MM.1S (cell line): Measurements from ENCODE around the gene MSI2.

ENCODE experiments used
- EZH2 ChIP-seq: fragments of 300-600 bp; sonication (generic); optimal IDR thresholded peaks from 2 replicates; pipeline ENCODE3; 2017; ENCODE audit warnings: low read depth, mild to moderate bottlenecking, antibody characterized with exemption, low read length, mixed read lengths
- TF ChIP-seq, protein P1 (sequence below): fragments of 300-600 bp; sonication (generic); IDR thresholded peaks from 2 replicates; pipeline ENCODE4 v1.5.1; 2016; ENCODE audit warnings: antibody characterized with exemption, low read length, mixed read lengths

DNA sequence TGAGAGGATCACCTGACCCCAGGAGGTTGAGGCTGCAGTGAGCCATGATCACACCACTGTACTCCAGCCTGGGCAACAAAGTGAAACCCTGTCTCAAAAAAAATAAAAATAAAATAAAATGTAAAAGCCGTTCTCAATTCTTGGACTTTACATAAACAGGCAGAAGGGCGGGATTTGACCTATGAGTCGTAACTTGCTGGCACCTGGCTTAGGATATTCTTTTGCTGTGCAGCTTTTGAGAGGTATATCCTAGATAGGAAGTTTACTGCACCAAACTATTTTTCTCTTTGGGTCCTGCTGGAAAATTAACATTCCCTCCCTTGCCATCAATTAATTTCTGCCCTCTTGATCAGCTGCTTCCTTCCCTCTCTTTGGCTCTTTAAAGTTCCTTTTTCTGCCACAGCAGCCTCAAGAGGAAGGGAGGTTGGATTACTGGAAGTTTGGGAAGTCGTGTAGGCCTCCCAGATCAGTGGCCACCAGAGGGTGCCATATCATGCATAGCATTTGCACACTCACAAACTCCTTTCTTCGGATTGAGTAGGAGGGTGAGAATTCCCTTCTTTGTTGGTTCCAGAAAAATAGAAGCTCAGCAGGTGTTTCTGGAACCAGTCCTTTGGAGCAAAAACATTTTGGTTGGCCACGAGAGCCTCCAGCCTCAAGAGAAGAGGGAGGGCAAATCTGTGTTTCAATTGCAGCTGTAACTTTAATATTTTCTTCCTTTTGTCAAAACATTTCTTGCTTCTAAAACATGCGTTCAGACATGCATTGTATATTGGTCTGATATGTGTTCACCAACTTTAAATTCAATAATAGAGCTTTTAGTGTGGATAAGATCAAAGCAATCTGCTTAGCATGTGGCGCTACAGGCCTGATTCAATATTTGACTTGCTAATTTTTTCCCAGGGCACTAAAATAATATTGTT, 341.5 kb downstream of the MSI2 start:
- TF ChIP-seq EZH2, result no peak
- TF ChIP-seq, protein P1, sequence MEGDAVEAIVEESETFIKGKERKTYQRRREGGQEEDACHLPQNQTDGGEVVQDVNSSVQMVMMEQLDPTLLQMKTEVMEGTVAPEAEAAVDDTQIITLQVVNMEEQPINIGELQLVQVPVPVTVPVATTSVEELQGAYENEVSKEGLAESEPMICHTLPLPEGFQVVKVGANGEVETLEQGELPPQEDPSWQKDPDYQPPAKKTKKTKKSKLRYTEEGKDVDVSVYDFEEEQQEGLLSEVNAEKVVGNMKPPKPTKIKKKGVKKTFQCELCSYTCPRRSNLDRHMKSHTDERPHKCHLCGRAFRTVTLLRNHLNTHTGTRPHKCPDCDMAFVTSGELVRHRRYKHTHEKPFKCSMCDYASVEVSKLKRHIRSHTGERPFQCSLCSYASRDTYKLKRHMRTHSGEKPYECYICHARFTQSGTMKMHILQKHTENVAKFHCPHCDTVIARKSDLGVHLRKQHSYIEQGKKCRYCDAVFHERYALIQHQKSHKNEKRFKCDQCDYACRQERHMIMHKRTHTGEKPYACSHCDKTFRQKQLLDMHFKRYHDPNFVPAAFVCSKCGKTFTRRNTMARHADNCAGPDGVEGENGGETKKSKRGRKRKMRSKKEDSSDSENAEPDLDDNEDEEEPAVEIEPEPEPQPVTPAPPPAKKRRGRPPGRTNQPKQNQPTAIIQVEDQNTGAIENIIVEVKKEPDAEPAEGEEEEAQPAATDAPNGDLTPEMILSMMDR, result peak; percentile 74
